ENCODE results near the gene IFNA21.
"Not testable (repeated sequence)": the region's sequence is repeated elsewhere in the genome, so short reads cannot be mapped to it uniquely, and the experiment has no call there.

Gene IFNA21

GRCh38 chr9:21166560-21166959, at the start of gene IFNA21:
TSS of gene IFNA21 (minus strand) at chr9:21166660. CDS start at chr9:21166612, 48 bp downstream.
- not testable (repeated sequence) for H4K20me1 ChIP-seq (ENCODE audit: control insufficient read depth, insufficient read depth, low read depth, low read length); H3K9me3 ChIP-seq (ENCODE audit: control insufficient read depth, insufficient read depth, low read length); H3F3A ChIP-seq (ENCODE audit: control insufficient read depth, insufficient read depth); H3K36me3 ChIP-seq (ENCODE audit: control insufficient read depth, low read length); H3K79me2 ChIP-seq (ENCODE audit: control insufficient read depth, low read length); H3K27ac ChIP-seq (ENCODE audit: low read depth, low read length); H3K4me2 ChIP-seq (ENCODE audit: low read length); H3K27me3 ChIP-seq (ENCODE audit: control insufficient read depth, low read length); H3K9me2 ChIP-seq (replicated peaks; ENCODE audit: control insufficient read depth, low read length); H3K4me1 ChIP-seq (ENCODE audit: control insufficient read depth, low read length); H3K4me3 ChIP-seq (ENCODE audit: low read length)

DNA sequence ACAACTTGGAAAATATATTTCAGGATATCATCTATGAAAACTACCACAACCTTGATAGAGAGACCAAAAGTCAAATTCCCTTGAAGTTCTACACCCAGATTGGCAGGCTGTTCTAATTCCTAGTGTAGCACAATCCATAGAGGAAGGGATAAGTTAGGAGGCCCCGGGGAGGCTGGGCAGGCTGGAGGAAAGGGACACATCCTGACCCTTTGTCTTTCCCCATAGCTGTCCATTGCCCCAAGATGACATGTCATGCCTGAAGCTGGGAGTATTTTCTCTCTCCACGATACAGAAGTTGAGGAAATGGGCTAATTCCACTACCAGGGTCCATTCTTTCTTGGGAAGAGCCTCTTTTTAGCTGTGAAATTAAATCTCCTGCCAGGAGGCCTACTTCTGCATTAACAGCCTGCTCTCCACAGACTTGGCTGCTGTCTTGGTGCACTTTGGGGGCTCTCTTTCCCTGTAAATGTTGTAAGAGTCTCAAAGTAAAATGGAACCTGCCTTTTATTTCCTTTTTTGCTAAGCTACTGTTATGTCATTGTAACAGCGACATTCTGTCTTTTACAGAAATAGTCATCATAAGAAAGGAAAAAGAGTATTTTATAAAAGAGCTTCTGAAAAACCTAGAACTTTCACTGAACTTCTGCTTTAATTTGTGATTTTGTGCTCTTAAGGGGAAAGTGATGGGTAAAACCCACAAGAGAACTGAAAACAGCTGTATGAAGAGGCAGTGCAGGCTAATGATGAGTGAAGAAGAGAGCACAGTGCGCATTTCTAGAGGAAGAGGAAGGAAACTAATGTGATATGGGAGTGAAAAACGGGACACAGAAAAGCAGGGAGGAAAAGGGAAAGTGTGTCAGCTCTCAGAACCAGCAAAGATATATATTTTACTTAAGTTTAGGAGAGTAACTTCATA, 47.2 kb upstream of the IFNA21 start:
- H3K4me1 ChIP-seq (ENCODE audit: control insufficient read depth, low read length); H3K27ac ChIP-seq (ENCODE audit: low read depth, low read length); H3K4me3 ChIP-seq (ENCODE audit: low read length); H3K79me2 ChIP-seq (ENCODE audit: control insufficient read depth, low read length); H3K27me3 ChIP-seq (ENCODE audit: control insufficient read depth, low read length); H3K9me3 ChIP-seq (ENCODE audit: control insufficient read depth, insufficient read depth, low read length); H3K9me2 ChIP-seq (replicated peaks; ENCODE audit: control insufficient read depth, low read length); H3F3A ChIP-seq (ENCODE audit: control insufficient read depth, insufficient read depth); H3K4me2 ChIP-seq (ENCODE audit: low read length); H4K20me1 ChIP-seq (ENCODE audit: control insufficient read depth, insufficient read depth, low read depth, low read length); H3K36me3 ChIP-seq (ENCODE audit: control insufficient read depth, low read length): not testable (repeated sequence)
- TF ChIP-seq, protein P1, sequence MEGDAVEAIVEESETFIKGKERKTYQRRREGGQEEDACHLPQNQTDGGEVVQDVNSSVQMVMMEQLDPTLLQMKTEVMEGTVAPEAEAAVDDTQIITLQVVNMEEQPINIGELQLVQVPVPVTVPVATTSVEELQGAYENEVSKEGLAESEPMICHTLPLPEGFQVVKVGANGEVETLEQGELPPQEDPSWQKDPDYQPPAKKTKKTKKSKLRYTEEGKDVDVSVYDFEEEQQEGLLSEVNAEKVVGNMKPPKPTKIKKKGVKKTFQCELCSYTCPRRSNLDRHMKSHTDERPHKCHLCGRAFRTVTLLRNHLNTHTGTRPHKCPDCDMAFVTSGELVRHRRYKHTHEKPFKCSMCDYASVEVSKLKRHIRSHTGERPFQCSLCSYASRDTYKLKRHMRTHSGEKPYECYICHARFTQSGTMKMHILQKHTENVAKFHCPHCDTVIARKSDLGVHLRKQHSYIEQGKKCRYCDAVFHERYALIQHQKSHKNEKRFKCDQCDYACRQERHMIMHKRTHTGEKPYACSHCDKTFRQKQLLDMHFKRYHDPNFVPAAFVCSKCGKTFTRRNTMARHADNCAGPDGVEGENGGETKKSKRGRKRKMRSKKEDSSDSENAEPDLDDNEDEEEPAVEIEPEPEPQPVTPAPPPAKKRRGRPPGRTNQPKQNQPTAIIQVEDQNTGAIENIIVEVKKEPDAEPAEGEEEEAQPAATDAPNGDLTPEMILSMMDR (IDR thresholded peaks at IDR 0.05; ENCODE audit: low read depth, low read length, poor library complexity, severe bottlenecking): peak; percentile 57

DNA sequence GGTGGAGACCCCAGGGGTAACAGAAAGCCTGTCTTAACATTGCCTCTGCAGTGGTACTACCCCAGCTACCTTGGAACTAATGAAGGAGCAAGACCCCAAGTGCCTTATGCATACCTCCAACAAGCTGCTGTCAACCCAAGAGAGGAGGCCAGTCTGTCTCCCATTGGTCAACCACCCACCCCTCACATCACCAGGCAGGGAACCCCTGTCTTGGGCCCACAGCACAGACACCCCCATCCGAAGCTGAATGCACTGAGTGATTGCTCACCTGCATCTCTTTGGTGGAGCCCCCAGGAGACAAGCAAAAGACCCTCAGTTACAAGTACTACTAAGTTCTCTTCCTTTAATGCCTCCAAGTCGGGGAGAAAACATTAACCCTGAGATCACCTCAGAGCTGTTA, 45.7 kb upstream of the IFNA21 start:
- H3K4me2 ChIP-seq (ENCODE audit: low read length); H3K9me2 ChIP-seq (replicated peaks; ENCODE audit: control insufficient read depth, low read length): not testable (repeated sequence)

DNA sequence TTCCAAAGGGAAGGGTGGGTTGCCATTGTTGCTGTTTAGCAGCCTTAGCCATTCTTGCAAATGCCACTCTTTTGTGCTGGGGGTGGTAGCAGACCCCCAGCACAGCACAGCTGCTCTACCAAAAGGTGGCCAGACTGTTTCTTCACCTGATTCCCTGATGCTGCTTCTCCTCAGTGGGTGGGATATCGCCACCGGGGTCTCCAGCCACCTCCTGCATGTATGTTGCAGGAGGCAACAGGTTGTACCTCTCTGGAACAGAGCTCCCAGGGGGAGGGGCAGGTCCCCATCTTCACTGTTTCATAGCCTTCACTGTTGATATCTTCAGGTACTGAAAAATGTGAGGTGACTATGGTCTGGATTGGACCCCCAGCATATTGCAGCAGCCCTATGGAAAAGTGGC, 44.3 kb upstream of the IFNA21 start:
- not testable (repeated sequence) for H3K9me2 ChIP-seq (replicated peaks; ENCODE audit: control insufficient read depth, low read length); H3K36me3 ChIP-seq (ENCODE audit: control insufficient read depth, low read length); H3F3A ChIP-seq (ENCODE audit: control insufficient read depth, insufficient read depth); H3K4me1 ChIP-seq (ENCODE audit: control insufficient read depth, low read length); H3K4me2 ChIP-seq (ENCODE audit: low read length); H3K27me3 ChIP-seq (ENCODE audit: control insufficient read depth, low read length); H3K79me2 ChIP-seq (ENCODE audit: control insufficient read depth, low read length); H3K4me3 ChIP-seq (ENCODE audit: low read length); H3K27ac ChIP-seq (ENCODE audit: low read depth, low read length); H3K9me3 ChIP-seq (ENCODE audit: control insufficient read depth, insufficient read depth, low read length); H4K20me1 ChIP-seq (ENCODE audit: control insufficient read depth, insufficient read depth, low read depth, low read length)

More for the DNA sequence above, 45.7 kb upstream of the IFNA21 start:
- H3K9me3 ChIP-seq (ENCODE audit: control insufficient read depth, insufficient read depth, low read length); H3K4me3 ChIP-seq (ENCODE audit: low read length); H3K27me3 ChIP-seq (ENCODE audit: control insufficient read depth, low read length); H3K4me1 ChIP-seq (ENCODE audit: control insufficient read depth, low read length); H3F3A ChIP-seq (ENCODE audit: control insufficient read depth, insufficient read depth); H4K20me1 ChIP-seq (ENCODE audit: control insufficient read depth, insufficient read depth, low read depth, low read length); H3K36me3 ChIP-seq (ENCODE audit: control insufficient read depth, low read length); H3K27ac ChIP-seq (ENCODE audit: low read depth, low read length); H3K79me2 ChIP-seq (ENCODE audit: control insufficient read depth, low read length): not testable (repeated sequence)

DNA sequence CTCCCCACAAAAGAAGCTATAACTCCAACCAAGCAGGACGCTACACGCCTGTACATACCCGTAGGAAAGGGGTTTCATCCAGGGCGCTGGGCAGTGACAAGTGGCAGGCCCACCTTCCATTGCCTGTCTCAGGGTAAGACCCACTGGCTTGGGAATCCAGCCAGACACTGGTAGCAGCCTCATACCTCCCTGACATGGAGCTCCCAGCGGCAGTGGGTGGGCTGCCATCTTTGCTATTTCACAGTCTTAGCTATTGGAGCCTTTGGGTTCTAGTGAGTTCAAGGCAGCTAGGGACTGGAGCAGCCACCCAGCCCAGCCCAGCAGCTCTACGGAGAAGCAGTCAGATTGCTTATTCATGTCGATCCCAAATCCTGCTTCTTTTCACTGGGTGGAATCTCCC, 43.9 kb upstream of the IFNA21 start:
- no peaks in the 10 kb centered on the region for H3K27me3 ChIP-seq (ENCODE audit: control insufficient read depth, low read length)
- no peak overlapping the region for H3K4me3 ChIP-seq (ENCODE audit: low read length)
- H3K4me1 ChIP-seq (ENCODE audit: control insufficient read depth, low read length): no peaks in the 10 kb centered on the region
- H3F3A ChIP-seq (ENCODE audit: control insufficient read depth, insufficient read depth): no peaks in the 10 kb centered on the region
- H4K20me1 ChIP-seq (ENCODE audit: control insufficient read depth, insufficient read depth, low read depth, low read length): no peaks in the 10 kb centered on the region
- H3K9me3 ChIP-seq (ENCODE audit: control insufficient read depth, insufficient read depth, low read length): no peaks in the 10 kb centered on the region
- no peaks in the 10 kb centered on the region for H3K36me3 ChIP-seq (ENCODE audit: control insufficient read depth, low read length)
- TF ChIP-seq, protein P1 (IDR thresholded peaks at IDR 0.05; ENCODE audit: low read depth, low read length, poor library complexity, severe bottlenecking): no peak
- no peak overlapping the region for H3K27ac ChIP-seq (ENCODE audit: low read depth, low read length)
- H3K4me2 ChIP-seq (ENCODE audit: low read length): no peak overlapping the region
- H3K79me2 ChIP-seq (ENCODE audit: control insufficient read depth, low read length): no peaks in the 10 kb centered on the region
- no peaks in the 10 kb centered on the region for H3K9me2 ChIP-seq (replicated peaks; ENCODE audit: control insufficient read depth, low read length)

GRCh38 chr9:21207043-21207442, 40.6 kb upstream of the IFNA21 start, which contains the start of gene IFNA10:
TSS of gene IFNA10 (minus strand) at chr9:21207143. CDS start at chr9:21207097, 46 bp downstream.
- not testable (repeated sequence) for H3K4me1 ChIP-seq (ENCODE audit: control insufficient read depth, low read length); H3F3A ChIP-seq (ENCODE audit: control insufficient read depth, insufficient read depth); H3K9me3 ChIP-seq (ENCODE audit: control insufficient read depth, insufficient read depth, low read length); H3K27ac ChIP-seq (ENCODE audit: low read depth, low read length); H3K27me3 ChIP-seq (ENCODE audit: control insufficient read depth, low read length); H4K20me1 ChIP-seq (ENCODE audit: control insufficient read depth, insufficient read depth, low read depth, low read length); H3K79me2 ChIP-seq (ENCODE audit: control insufficient read depth, low read length); H3K36me3 ChIP-seq (ENCODE audit: control insufficient read depth, low read length); H3K4me3 ChIP-seq (ENCODE audit: low read length); H3K4me2 ChIP-seq (ENCODE audit: low read length); H3K9me2 ChIP-seq (replicated peaks; ENCODE audit: control insufficient read depth, low read length)

Data from DOHH2 (cell line).